LNCAP (cell line): ENCODE measurements around the gene ARL3.

Experiments
- CTCF ChIP-seq: fragments of 450-650 bp; IDR thresholded peaks from 2 replicates; pipeline ENCODE4 v1.5.1; 2017; ENCODE audit warnings: mild to moderate bottlenecking

The ARL3 gene

GRCh38 chr10:102648889-102649796, 65.1 kb downstream of the ARL3 start:
- TF ChIP-seq CTCF, result no peak

GRCh38 chr10:102648269-102648888, 65.8 kb downstream of the ARL3 start:
- TF ChIP-seq CTCF, result no peak

- no peak for TF ChIP-seq CTCF
These were observed 66.5 kb downstream of the ARL3 start for GRCh38 chr10:102647443-102648268.

DNA sequence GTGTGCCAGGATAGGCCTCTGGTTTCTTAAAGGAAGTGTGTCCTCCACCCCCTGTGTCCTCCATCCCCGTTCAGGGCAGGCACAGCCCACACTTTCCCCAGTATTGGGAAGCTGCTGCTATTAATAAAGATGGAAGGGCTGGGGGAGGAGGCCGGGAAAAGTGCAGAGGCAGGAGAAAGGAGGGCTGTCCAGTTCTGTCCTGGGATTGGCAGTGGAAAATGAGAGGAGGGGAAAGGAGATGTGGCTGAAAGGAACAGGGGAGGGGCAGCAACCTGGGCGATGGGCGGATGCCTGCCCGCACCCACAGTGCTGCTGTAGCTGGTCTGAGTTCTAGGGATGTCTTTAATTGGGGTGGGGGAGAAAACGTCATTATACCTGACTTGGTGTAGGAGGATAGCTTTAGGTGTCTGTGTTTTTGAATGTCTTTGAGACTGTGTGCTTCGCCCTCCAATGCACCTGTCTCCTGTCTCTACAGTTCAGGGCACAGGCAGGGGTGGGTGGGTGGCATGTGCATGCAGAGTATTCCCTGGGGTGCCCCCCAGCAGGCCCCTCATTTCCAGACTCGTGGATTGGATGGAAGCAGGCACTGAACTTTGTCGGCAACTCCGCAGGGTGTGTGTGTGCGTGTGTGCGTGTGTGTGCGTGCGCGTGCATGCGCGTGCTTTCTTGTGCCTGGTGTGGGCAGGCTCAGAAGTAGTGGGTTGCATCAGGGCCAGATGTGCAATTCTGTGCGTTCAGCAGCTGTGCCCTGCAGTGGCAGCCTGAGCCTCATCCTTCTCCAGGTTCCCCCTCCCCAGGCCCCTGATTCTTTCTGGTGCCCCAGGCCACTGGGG, 67.4 kb downstream of the ARL3 start:
- no peak for TF ChIP-seq CTCF

GRCh38 chr10:102645741-102646609, 68.2 kb downstream of the ARL3 start:
- no peak for TF ChIP-seq CTCF

- TF ChIP-seq CTCF, result no peak
These were observed 68.8 kb downstream of the ARL3 start for GRCh38 chr10:102645388-102645740.
